Caki2 (cell line): ENCODE data around the gene USP26. TPM values are rescaled to one million over a fixed set of nuclear protein-coding genes. Genes with fewer than 3 reads are reported as not detected.
"Not testable (repeated sequence)": the region's sequence is repeated elsewhere in the genome, so short reads cannot be mapped to it uniquely, and the experiment has no call there.

ENCODE experiments used
- DNase-seq: peaks from one replicate; pipeline ENCODE4 v3.0.0-alpha.2; 2015; ENCODE audit warnings: low read depth
- in situ Hi-C: cut with HindIII; loops from 2 replicates; pipeline ENCODE4 v1.10.0; 2016; ENCODE audit warnings: low sequenced_read_pairs, low pct_unique_long_range_greater_than_20kb, mixed read lengths
- total RNA-seq: library from RNA; depleted of rRNA; stranded (reverse); fragments of >200 nt; shearing (Covaris generic); gene quantifications from 2 replicates; pipeline ENCODE4 v1.2.3, GENCODE V29; 2014; ENCODE audit warnings: low replicate concordance; rRNA removed

Gene USP26
- total RNA-seq, 1 experiment from 2014 or later, result not detected

GRCh38 chrX:133044145-133044786 lies 52.6 kb downstream of the USP26 start:
- in situ Hi-C loops, DNase-seq: not testable (repeated sequence)

GRCh38 chrX:133042260-133042659 lies 54.6 kb downstream of the USP26 start:
- no peak for DNase-seq
- in situ Hi-C loops, result no loop called here

GRCh38 chrX:133033010-133033409 lies 63.9 kb downstream of the USP26 start:
- in situ Hi-C loops, result no loop called here
- DNase-seq, result no peak

- in situ Hi-C loops, result no loop called here
- no peak for DNase-seq
These were observed 78.7 kb downstream of the USP26 start for GRCh38 chrX:133018229-133018628.

GRCh38 chrX:133007458-133007857 lies 89.5 kb downstream of the USP26 start:
- DNase-seq, result no peak
- in situ Hi-C loops, result no loop called here

GRCh38 chrX:133005616-133006015 lies 91.3 kb downstream of the USP26 start:
- in situ Hi-C loops, result no loop called here
- DNase-seq, result no peak

- peak; percentile 2 for DNase-seq
- in situ Hi-C loops, result no loop called here
These were observed 91.9 kb downstream of the USP26 start for GRCh38 chrX:133005042-133005441.

- DNase-seq, result no peak
- in situ Hi-C loops, result no loop called here
These were observed 97.7 kb downstream of the USP26 start for GRCh38 chrX:132999209-132999608.

GRCh38 chrX:132990835-132991234 lies 106.1 kb downstream of the USP26 start:
- in situ Hi-C loops, result no loop called here
- no peak for DNase-seq

GRCh38 chrX:132986556-132986955 lies 110.4 kb downstream of the USP26 start:
- in situ Hi-C loops, result no loop called here
- DNase-seq, result peak; percentile 2

GRCh38 chrX:132984058-132984650 lies 112.8 kb downstream of the USP26 start:
- in situ Hi-C loops, result no loop called here
- no peak for DNase-seq

- in situ Hi-C loops, result no loop called here
- no peak for DNase-seq
These were observed 113.4 kb downstream of the USP26 start for GRCh38 chrX:132983496-132983895.

- DNase-seq, in situ Hi-C loops: not testable (repeated sequence)
These were observed 116.9 kb downstream of the USP26 start for GRCh38 chrX:132980035-132980434.

Other genes starting within 250 kb of the USP26 start
- gene HS6ST2, start 138.5 kb downstream of the USP26 start, total RNA-seq, result 1.1 and 3.5 TPM in 2 replicates
- not detected in 2 replicates for gene TFDP3, start 121.2 kb upstream of the USP26 start, total RNA-seq